ENCODE measurements around the gene PPP1R13B.

The PPP1R13B gene

GRCh38 chr14:103685276-103686211 lies 161.8 kb downstream of the PPP1R13B start:
- DNase-seq (ENCODE audit: low read depth in 2 of 2) = no peak

GRCh38 chr14:103684871-103685270 lies 162.5 kb downstream of the PPP1R13B start:
- DNase-seq (ENCODE audit: low read depth in 2 of 2) = no peak

GRCh38 chr14:103684471-103684870 lies 162.9 kb downstream of the PPP1R13B start:
- no peak for DNase-seq (ENCODE audit: low read depth in 2 of 2)

Data from fibroblast of skin of left biceps (primary cell).